CD4-positive, alpha-beta T cell treated with Interferon gamma for 1 hour (primary cell): ENCODE results near the gene ADARB1.
A peak's percentile ranks its signal among the peaks of the same experiment; 100 is the strongest.

Source experiments
- DNase-seq: peaks from one replicate; pipeline ENCODE4 v3.0.0-alpha.2; 2020

ADARB1 gene

GRCh38 chr21:45177039-45177438, 102.7 kb downstream of the ADARB1 start:
- no peak for DNase-seq

DNA sequence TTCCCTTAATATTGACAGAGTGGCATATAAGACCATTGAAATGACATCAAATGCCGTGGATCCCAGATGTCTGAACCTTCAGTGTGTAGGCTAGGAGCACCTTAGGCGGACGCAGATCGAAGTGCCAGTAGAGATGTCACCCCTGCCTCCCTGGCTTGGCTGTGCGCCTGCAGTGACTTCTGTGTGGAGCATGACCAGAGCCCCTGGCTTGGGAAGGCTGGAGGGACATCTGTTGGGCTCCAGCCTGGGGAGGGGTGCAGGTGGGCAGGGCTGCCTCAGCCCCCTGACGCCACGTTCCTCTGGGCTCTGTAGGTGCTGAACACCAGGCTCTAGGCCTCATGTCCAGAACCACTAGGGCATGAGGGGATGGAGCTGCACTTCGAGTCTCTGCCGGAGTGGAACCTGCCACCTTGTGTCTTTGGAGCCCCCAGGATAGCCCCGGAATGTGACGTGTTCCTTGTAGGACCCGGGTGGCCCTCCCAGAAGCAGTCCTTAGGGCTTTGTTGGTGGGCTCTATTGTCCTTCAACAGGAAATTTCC, 103.8 kb downstream of the ADARB1 start:
- DNase-seq = no peak

- DNase-seq = no peak
Measured at GRCh38 chr21:45178971-45179370, 104.6 kb downstream of the ADARB1 start.

DNA sequence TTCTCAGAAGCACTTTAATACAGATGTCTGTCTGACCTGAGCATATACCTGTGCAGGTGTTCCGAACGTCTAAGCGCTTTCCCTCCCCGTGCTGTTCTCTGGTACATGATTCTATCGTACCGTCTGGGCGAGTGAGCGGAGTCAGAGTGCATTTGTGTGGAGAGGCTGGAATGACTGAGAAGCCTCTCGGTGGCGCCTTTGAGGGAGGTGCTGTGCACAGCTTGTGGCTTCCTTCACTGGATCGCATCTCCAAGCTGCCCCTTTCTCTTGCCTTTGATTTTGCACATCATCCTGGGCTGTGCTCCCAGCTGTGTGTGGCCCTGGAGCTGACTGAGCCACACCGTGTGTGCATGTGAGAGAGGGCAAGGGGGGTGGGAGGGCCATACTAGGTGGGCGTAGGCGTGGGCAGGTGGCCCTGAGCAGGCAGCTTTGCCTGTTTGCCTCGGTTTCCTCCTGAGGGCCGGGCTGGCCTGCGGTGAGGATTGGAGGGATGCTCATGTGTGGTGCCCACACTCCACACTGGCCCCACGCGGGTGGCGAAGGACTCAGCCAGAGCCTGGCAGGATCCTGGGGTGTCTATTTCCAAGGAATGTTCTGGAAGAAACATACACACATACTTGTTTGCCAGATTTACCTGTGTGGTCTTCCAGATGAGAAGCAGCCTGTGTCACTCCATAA, 105.3 kb downstream of the ADARB1 start:
- DNase-seq = no peak

DNA sequence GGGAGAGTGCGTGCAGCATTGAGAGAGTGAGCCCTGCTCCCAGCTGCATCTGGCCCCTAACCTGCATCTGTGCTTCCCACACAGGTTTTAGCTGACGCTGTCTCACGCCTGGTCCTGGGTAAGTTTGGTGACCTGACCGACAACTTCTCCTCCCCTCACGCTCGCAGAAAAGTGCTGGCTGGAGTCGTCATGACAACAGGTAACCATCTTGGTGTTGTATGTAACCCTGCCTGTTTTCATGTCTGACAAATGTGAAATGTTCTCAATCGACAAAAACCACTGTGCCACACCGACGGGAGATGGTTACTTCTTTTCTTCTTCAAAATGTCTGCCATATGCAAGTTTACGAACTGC, 105.8 kb downstream of the ADARB1 start:
- DNase-seq = no peak

- DNase-seq = no peak
Measured at GRCh38 chr21:45182958-45183357, 108.6 kb downstream of the ADARB1 start.

GRCh38 chr21:45183852-45184251, 109.5 kb downstream of the ADARB1 start:
- DNase-seq = no peak

DNA sequence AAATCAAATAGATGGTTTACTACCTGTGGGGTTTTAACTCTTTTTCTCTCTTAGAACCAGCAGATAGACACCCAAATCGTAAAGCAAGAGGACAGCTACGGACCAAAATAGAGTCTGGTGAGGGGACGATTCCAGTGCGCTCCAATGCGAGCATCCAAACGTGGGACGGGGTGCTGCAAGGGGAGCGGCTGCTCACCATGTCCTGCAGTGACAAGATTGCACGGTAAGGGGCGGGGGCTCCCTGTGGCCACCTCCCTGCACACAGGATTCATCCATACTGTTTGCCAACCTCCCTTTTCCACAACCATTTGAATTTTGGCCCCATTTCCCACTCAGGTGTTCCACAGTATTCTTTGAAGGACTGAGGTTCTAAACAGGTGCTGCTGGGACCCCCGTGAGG, 110.5 kb downstream of the ADARB1 start:
- DNase-seq = no peak

DNA sequence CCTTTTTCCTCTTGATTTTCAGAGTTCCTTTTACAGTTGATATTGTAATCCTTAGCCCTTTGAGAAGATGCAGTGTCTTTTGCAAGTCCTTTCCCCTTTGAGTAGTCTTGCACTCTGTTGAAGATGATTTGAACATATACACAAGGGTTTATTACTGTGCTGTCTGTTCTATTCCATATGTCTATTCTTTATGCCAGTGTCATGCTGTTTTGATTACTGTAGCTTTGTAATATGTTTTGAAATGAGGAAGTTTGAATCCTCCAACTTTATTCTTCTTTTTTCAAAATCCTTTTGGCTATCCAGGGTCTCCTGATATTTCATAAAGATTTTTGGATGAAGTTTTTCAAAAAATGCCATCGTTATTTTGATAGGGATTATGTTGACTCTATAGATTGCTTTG, 112.3 kb downstream of the ADARB1 start:
- DNase-seq = no peak

GRCh38 chr21:45187646-45188045, 113.3 kb downstream of the ADARB1 start:
- DNase-seq = no peak

- DNase-seq = no peak
Measured at GRCh38 chr21:45190013-45190412, 115.6 kb downstream of the ADARB1 start.

GRCh38 chr21:45192332-45192731, 118.0 kb downstream of the ADARB1 start:
- DNase-seq = no peak

DNA sequence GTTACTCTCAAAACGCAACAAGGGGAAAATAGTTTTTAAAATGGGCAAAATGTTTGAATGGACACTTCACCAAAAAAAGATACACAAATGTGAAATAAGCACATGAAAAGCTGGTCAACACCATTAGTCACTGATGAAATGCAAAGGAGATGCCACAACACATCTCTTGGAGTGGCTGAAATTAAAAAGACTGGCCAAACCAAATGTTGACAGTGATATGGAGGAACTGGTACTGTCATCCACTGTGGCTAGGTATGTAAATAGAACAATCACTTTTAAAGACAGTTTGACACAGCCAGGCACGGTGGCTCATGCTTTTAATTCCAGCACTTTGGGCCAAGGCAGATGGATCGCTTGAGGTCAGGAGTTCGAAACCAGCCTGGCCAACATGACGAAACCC, 122.2 kb downstream of the ADARB1 start:
- no peak for DNase-seq

GRCh38 chr21:45199201-45199600, 124.8 kb downstream of the ADARB1 start:
- no peak for DNase-seq

DNA sequence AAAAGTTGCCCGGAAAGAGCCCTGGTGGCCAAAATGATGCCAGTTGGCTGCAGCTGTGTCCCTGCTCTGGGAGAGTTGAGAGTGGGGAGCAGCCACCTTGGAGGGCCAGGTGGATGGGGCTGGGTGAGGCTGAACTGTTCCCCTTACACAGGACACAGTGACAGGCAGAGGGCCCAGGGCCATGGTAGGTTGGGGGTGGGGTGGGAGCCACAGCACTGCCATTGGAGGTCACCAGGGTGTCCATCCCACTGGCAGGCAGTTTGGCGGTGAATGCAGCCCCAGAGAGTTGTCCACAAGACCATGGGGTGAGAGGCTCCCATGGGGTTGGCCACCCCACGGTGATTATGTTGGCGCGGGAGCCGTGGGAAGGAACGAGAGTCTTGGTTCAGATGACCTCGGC, 125.7 kb downstream of the ADARB1 start:
- DNase-seq = no peak

DNA sequence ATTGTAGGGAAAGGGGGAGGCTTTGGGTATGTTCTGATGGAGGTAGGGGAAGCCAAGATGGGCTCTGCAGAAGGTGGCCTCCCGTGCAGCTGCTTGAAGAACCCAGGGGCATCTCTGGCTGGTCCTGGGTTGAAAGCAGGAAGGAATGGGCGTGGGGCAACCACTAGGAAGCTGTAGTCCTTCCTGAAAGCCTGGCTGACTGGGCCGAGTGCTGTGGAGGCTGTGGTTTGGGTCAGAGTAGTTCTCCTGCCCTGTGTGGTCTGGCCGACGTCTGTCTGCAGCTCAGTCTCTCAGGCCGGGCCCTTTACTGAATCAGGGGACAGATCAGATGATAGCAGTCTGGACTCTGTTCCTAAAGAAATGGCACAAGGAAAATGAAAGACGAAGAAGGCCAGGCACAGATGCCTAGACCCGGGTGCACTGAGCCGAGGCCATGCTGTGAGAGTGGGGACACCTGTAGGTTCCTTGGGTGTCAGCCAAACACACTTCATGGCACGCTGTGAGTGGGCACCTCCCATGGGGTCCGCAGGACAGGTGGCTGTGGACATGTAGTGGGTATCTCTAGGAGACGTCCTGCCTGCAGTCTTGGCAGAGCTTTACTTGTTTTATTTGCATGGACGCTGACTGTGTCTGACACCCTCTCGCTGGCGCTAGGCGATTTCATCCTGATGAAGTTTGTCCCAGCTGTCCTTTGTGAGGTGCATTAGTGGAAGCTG, 126.4 kb downstream of the ADARB1 start:
- no peak for DNase-seq

GRCh38 chr21:45202344-45202743, 128.0 kb downstream of the ADARB1 start:
- DNase-seq = no peak

- DNase-seq = no peak
Measured at GRCh38 chr21:45202889-45203288, 128.5 kb downstream of the ADARB1 start.

GRCh38 chr21:45203983-45204382, 129.6 kb downstream of the ADARB1 start:
- DNase-seq = no peak

DNA sequence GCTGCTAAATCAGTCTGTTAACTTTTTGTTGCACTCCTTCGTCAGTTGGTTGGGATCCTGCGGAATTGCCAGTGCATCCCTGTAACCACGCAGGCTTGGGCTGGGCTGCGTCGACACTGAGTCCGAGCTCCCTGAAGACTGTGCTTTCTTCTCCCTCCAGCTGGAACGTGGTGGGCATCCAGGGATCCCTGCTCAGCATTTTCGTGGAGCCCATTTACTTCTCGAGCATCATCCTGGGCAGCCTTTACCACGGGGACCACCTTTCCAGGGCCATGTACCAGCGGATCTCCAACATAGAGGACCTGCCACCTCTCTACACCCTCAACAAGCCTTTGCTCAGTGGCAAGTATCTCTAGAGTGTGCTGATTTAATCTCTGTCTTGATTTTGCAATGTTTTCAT, 130.0 kb downstream of the ADARB1 start:
- DNase-seq = no peak

DNA sequence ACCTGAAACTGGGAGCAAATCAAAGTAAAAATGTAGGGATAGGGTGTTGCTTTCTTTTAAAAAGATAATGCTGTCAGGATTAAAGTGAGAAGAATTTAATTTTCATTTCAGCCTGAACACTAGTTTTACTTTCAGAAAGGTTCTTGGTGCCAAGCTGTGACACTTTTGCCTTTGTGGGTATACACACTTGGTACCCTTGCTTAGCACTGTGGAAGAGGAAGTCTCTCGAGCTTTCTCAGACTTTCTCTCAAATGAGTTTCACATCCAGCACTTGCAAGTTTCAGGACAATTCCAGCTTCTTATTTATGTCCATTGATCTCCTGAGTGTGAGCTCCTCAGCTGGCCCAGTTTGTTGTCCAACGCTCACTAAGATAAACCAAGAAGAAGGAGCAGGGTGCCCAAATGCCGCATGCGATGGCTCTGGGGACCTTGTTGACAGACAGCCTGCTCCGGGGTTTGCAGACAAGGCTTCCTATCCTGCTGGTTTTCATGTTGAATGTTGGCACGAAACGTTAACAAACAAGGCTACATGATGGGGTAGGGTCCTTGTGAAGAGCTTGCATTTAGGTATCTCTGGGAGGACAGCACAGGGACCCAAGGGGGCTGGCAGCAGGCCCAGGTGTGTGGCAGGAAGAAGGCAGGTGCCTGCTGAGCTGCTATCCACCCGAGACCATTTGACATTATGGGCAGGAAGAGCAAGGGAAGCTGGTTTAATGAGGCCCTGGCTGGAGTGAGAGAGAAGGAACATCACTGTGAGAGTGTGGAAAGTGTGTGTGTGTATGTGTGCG, 133.7 kb downstream of the ADARB1 start:
- DNase-seq = no peak

DNA sequence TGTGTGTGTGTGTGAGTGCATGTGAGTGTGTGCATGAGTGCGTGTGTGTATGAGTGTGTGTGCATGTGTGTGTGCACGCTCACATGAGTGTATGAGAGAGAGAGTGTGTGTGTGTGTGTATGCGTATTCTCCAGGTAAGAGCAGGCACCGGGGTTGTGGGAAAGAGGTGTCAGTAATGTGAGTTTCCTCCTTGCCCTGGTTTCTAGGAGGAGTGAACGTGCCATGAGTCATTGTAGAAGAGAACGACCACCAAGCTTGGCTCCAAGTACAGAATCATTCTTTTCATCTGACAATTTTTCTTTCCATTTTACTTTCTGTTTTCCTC, 134.2 kb downstream of the ADARB1 start:
- no peak for DNase-seq

- no peak for DNase-seq
Measured at GRCh38 chr21:45209046-45209445, 134.7 kb downstream of the ADARB1 start.

- DNase-seq = peak; percentile 13
Measured at GRCh38 chr21:45209685-45210284, 135.4 kb downstream of the ADARB1 start.
